Measurements from ENCODE around the gene PPM1H.
A peak's percentile ranks its signal among the peaks of the same experiment; 100 is the strongest.
"Not testable (repeated sequence)": the region's sequence is repeated elsewhere in the genome, so short reads cannot be mapped to it uniquely, and the experiment has no call there.

Gene PPM1H

GRCh38 chr12:62943779-62944395 lies 8.9 kb upstream of the PPM1H start:
- no peak for DNase-seq

GRCh38 chr12:62942316-62942715 lies 7.4 kb upstream of the PPM1H start:
- not testable (repeated sequence) for DNase-seq

- DNase-seq, result peak; percentile 1
Observed at GRCh38 chr12:62934239-62934798, 631 bp downstream of the PPM1H start.

GRCh38 chr12:62933602-62934238 lies 1.2 kb downstream of the PPM1H start:
- DNase-seq, result no peak

GRCh38 chr12:62933220-62933601 lies 1.7 kb downstream of the PPM1H start:
- no peak for DNase-seq

- DNase-seq, result no peak
Observed at GRCh38 chr12:62931477-62931876, 3.5 kb downstream of the PPM1H start.

GRCh38 chr12:62930546-62931425 lies 4.2 kb downstream of the PPM1H start:
- no peak for DNase-seq

- no peak for DNase-seq
Observed at GRCh38 chr12:62928632-62929031, 6.3 kb downstream of the PPM1H start.

GRCh38 chr12:62925680-62926079 lies 9.3 kb downstream of the PPM1H start:
- no peak for DNase-seq

GRCh38 chr12:62924084-62924483 lies 10.9 kb downstream of the PPM1H start:
- DNase-seq, result no peak

GRCh38 chr12:62922539-62922938 lies 12.4 kb downstream of the PPM1H start:
- no peak for DNase-seq

- no peak for DNase-seq
Observed at GRCh38 chr12:62919838-62920237, 15.1 kb downstream of the PPM1H start.

GRCh38 chr12:62917926-62918325 lies 17.0 kb downstream of the PPM1H start:
- no peak for DNase-seq

- no peak for DNase-seq
Observed at GRCh38 chr12:62916632-62917425, 18.1 kb downstream of the PPM1H start.

- no peak for DNase-seq
Observed at GRCh38 chr12:62915204-62915529, 19.8 kb downstream of the PPM1H start.

- no peak for DNase-seq
Observed at GRCh38 chr12:62914443-62915203, 20.3 kb downstream of the PPM1H start.

- DNase-seq, result no peak
Observed at GRCh38 chr12:62913380-62913779, 21.6 kb downstream of the PPM1H start.

GRCh38 chr12:62912644-62913043 lies 22.3 kb downstream of the PPM1H start:
- DNase-seq, result no peak

GRCh38 chr12:62911286-62911685 lies 23.7 kb downstream of the PPM1H start:
- DNase-seq, result no peak

GRCh38 chr12:62910549-62911169 lies 24.3 kb downstream of the PPM1H start:
- DNase-seq, result no peak

GRCh38 chr12:62909340-62909739 lies 25.6 kb downstream of the PPM1H start:
- DNase-seq, result no peak

GRCh38 chr12:62908674-62909073 lies 26.3 kb downstream of the PPM1H start:
- no peak for DNase-seq
